GM12801 (cell line): ENCODE data around the gene GABBR1.

ENCODE experiments used
- TF ChIP-seq, protein P1 (sequence below): IDR thresholded peaks from one replicate; pipeline ENCODE4 v1.5.1; 2011; ENCODE audit warnings: control low read depth; ENCODE audit not compliant: insufficient read length; ENCODE audit errors: extremely low read depth

Gene GABBR1

DNA sequence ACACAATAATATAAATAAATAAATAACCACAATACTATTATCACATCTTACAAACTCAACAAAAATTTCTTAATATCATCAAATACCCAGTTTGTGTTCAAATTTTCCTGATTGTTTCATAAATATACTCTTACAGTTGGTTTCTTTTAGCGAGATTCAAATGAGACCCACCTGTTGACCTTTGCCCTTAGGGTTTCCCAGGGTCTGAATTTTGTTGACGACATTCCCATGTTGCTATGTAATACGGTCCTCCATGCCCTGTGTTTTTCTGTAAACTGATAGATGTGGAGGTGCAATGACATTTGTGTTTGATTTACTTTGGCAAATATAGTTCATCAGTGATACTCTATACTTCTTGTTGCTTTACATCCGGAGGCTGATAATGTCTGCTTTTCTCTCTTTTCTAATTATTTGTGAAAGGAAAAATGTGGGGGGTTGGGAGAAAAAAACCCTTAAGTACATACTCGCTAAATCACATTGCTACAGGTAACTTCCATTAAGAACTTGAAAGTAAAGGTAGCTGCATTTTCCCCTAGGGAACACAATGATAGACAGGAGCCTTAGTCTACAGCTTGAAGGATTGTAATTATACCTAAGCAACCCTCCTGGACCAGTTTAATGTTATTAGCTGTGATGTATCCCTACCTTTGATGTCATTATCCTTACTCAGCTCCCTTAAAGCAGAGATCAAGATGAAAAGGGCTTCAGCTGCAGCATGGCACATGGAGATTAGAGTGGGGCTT is 30.5 kb upstream of the GABBR1 start:
- TF ChIP-seq, protein P1, sequence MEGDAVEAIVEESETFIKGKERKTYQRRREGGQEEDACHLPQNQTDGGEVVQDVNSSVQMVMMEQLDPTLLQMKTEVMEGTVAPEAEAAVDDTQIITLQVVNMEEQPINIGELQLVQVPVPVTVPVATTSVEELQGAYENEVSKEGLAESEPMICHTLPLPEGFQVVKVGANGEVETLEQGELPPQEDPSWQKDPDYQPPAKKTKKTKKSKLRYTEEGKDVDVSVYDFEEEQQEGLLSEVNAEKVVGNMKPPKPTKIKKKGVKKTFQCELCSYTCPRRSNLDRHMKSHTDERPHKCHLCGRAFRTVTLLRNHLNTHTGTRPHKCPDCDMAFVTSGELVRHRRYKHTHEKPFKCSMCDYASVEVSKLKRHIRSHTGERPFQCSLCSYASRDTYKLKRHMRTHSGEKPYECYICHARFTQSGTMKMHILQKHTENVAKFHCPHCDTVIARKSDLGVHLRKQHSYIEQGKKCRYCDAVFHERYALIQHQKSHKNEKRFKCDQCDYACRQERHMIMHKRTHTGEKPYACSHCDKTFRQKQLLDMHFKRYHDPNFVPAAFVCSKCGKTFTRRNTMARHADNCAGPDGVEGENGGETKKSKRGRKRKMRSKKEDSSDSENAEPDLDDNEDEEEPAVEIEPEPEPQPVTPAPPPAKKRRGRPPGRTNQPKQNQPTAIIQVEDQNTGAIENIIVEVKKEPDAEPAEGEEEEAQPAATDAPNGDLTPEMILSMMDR = no peak

GRCh38 chr6:29661071-29661470 is 28.1 kb upstream of the GABBR1 start:
- TF ChIP-seq, protein P1 = no peak

- TF ChIP-seq, protein P1 = no peak
Measured at GRCh38 chr6:29656798-29657197, 23.8 kb upstream of the GABBR1 start, which contains the start of gene MOG. Gene MOG, plus strand, starts transcription at chr6:29657092. Its CDS starts 118 bp downstream, at chr6:29657210.

GRCh38 chr6:29656157-29656556 is 23.2 kb upstream of the GABBR1 start:
- TF ChIP-seq, protein P1 = no peak

DNA sequence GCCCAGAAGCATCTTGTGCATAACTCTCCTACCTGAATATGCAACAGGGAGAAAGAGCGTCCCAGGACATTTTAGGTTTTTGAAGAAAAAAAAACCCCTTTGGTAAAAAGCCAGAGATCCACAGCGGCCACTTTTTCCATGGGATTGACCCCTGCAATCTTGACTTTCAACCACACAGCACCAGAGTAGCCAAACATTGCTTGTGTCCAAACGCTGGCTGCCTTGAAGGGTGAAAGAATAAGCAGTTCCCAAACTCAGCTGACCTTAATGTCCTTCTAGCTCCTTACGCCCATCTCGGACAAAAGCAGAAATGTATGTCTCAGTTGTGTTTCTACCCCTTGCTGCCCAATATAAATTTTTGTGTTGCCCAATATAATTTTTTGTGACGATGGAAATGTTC is 22.7 kb upstream of the GABBR1 start:
- TF ChIP-seq, protein P1 = no peak

GRCh38 chr6:29653452-29654038 is 20.6 kb upstream of the GABBR1 start:
- TF ChIP-seq, protein P1 = no peak

GRCh38 chr6:29652198-29652584 is 19.2 kb upstream of the GABBR1 start:
- TF ChIP-seq, protein P1 = no peak
